GM12801 (cell line): ENCODE results near the gene ST8SIA2.

Experiments
- CTCF ChIP-seq: IDR thresholded peaks from one replicate; pipeline ENCODE4 v1.5.1; 2011; ENCODE audit warnings: control low read depth; ENCODE audit not compliant: insufficient read length; ENCODE audit errors: extremely low read depth

Gene ST8SIA2

GRCh38 chr15:92393071-92393979 lies at the start of gene ST8SIA2:
Gene ST8SIA2 (plus strand): TSS chr15:92393881. CDS start chr15:92394065, 184 bp downstream.
- TF ChIP-seq CTCF: no peak

GRCh38 chr15:92343924-92344643 lies 49.6 kb upstream of the ST8SIA2 start:
- no peak for TF ChIP-seq CTCF

- no peak for TF ChIP-seq CTCF
Observed at GRCh38 chr15:92346063-92346462, 47.6 kb upstream of the ST8SIA2 start.

- no peak for TF ChIP-seq CTCF
Observed at GRCh38 chr15:92355307-92355706, 38.4 kb upstream of the ST8SIA2 start.

- no peak for TF ChIP-seq CTCF
Observed at GRCh38 chr15:92361321-92362000, 32.2 kb upstream of the ST8SIA2 start.

- no peak for TF ChIP-seq CTCF
Observed at GRCh38 chr15:92362001-92362350, 31.7 kb upstream of the ST8SIA2 start.

GRCh38 chr15:92365084-92365483 lies 28.6 kb upstream of the ST8SIA2 start:
- no peak for TF ChIP-seq CTCF
